Measurements from ENCODE around the gene PIP5K1C. TPM values are rescaled to one million over a fixed set of nuclear protein-coding genes. Genes with fewer than 3 reads are reported as not detected.

Gene PIP5K1C
- total RNA-seq, 2 donors from 2014 or later: 31.3 to 45.8 TPM

GRCh38 chr19:3723883-3724282 is 23.6 kb upstream of the PIP5K1C start:
- H3K4me1 ChIP-seq: peaks cover 0 to 15% of the 10 kb centered on the region in 2 donors
- H3K4me3 ChIP-seq: no peak overlapping the region
- H3K27ac ChIP-seq: no peak overlapping the region
- TF ChIP-seq CTCF (IDR thresholded peaks at IDR 0.05): no peak
- peaks cover 21 to 29% of the 10 kb centered on the region in 2 donors for H3K27me3 ChIP-seq
- no peaks in the 10 kb centered on the region for H3K36me3 ChIP-seq
- no peaks in the 10 kb centered on the region for H3K9me3 ChIP-seq
- no peak for DNase-seq (ENCODE audit: low spot score)

- no peak overlapping the region for H3K27ac ChIP-seq
- no peak for TF ChIP-seq CTCF (IDR thresholded peaks at IDR 0.05)
- H3K27me3 ChIP-seq: peaks cover 21 to 29% of the 10 kb centered on the region in 2 donors
- no peak overlapping the region for H3K4me3 ChIP-seq
- H3K9me3 ChIP-seq: no peaks in the 10 kb centered on the region
- no peaks in the 10 kb centered on the region for H3K36me3 ChIP-seq
- peaks cover 0 to 18% of the 10 kb centered on the region in 2 donors for H3K4me1 ChIP-seq
- DNase-seq (ENCODE audit: low spot score): no peak
Measured at GRCh38 chr19:3723110-3723488, 22.8 kb upstream of the PIP5K1C start.

GRCh38 chr19:3722443-3723109 is 22.3 kb upstream of the PIP5K1C start:
- Histone ChIP-seq H3K36me3 (no peaks in the 10 kb centered on the region), H3K4me1 (peaks cover 0 to 18% of the 10 kb centered on the region in 2 donors), H3K9me3 (no peaks in the 10 kb centered on the region), H3K27me3 (peaks cover 21 to 29% of the 10 kb centered on the region in 2 donors), H3K27ac (no peak overlapping the region), H3K4me3 (peak overlapping the region in 1 of 2 donors; percentile 26)
- no peak for DNase-seq (ENCODE audit: low spot score)
- TF ChIP-seq CTCF (IDR thresholded peaks at IDR 0.05): no peak

- H3K27ac ChIP-seq: no peak overlapping the region
- DNase-seq (ENCODE audit: low spot score): no peak
- TF ChIP-seq CTCF (IDR thresholded peaks at IDR 0.05): no peak
- H3K36me3 ChIP-seq: no peaks in the 10 kb centered on the region
- H3K27me3 ChIP-seq: peaks cover 21 to 29% of the 10 kb centered on the region in 2 donors
- H3K9me3 ChIP-seq: no peaks in the 10 kb centered on the region
- H3K4me1 ChIP-seq: peaks cover 0 to 18% of the 10 kb centered on the region in 2 donors
- peak overlapping the region in 1 of 2 donors; percentile 26 for H3K4me3 ChIP-seq
Measured at GRCh38 chr19:3721887-3722442, 21.7 kb upstream of the PIP5K1C start.

- no peak overlapping the region for H3K27ac ChIP-seq
- no peaks in the 10 kb centered on the region for H3K36me3 ChIP-seq
- peak overlapping the region in 1 of 2 donors; percentile 26 for H3K4me3 ChIP-seq
- no peaks in the 10 kb centered on the region for H3K9me3 ChIP-seq
- no peak for TF ChIP-seq CTCF (IDR thresholded peaks at IDR 0.05)
- peaks cover 21 to 29% of the 10 kb centered on the region in 2 donors for H3K27me3 ChIP-seq
- peaks cover 0 to 18% of the 10 kb centered on the region in 2 donors for H3K4me1 ChIP-seq
- DNase-seq (ENCODE audit: low spot score): no peak
Measured at GRCh38 chr19:3721131-3721886, 21.0 kb upstream of the PIP5K1C start.

Data from right atrium auricular region (tissue), 2 donors.